Measurements from ENCODE around the gene GPR180.

The GPR180 gene

DNA sequence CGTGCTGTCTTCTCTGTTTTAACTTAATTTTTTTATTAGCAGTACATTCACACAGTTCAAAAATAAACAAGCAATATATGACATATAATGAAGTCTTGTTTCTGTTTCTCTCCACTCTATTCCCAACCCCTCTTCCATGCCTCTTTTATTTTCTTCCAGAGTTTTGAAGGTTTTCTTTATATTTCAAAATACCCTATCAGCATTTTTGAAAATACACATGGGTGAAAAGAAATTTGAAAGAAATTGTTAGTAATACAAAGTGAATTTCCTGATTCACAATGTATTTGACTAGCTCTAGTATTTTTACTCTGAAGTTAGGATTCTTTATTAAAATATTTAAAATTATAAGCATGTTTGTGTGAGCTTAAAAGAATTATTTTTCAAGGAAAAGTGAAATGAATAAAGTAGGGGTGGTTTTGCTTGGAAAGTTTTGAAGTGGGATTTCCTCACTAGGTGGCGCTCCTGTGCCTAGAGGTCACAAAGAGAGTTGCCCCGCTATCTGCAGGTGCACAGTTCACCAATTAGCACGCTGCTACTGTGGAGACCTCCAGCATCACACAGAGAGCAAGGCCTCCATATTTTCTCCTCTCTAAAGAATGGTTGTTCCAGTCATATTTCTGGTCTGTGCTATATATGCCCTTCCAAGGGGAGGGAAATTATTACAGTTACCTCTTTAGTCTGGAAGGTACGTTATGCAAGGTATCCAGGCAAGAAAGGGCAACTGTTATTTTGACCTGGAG lies 73.1 kb downstream of the GPR180 start:
- H2AFZ ChIP-seq (ENCODE audit: low read depth, low read length): no peak overlapping the region
- DNase-seq (peak; percentile 62), ATAC-seq (ENCODE audit: insufficient read depth, low read depth) (peak; percentile 87)

DNA sequence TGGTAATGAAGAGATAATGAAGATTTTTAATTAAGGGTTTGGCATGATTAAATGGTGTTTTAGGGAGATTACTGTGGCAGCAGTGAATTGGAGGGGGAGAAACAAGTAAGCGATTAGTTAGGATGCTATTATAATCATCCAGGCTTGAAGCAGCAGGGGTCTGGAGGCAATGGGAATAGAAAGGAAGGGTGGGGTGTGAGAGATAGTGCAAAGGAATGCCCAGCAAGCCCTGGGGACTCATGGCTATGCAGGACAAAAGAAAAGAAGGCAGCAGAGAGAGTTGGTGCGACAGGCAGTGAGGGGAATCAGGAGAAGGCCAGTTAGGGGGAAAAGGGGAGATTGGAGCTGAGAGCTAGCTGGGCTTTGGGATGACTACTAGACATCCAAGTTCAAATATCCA lies 76.1 kb downstream of the GPR180 start:
- Histone ChIP-seq H3K9ac (ENCODE audit: low read depth, low read length) (no peak overlapping the region), H3K79me2 (ENCODE audit: insufficient read depth, low read length) (no peaks in the 10 kb centered on the region), H3K27me3 (ENCODE audit: insufficient read depth, low read length, poor library complexity) (peaks cover 2% of the 10 kb centered on the region), H3K4me1 (ENCODE audit: insufficient read depth, low read length) (no peaks in the 10 kb centered on the region), H3K4me3 (ENCODE audit: low read depth in 1 of 2, low read length in 2 of 2) (no peak overlapping the region), H4K20me1 (ENCODE audit: insufficient read depth, low read length) (no peaks in the 10 kb centered on the region), H3K36me3 (ENCODE audit: insufficient read depth, low read length) (no peaks in the 10 kb centered on the region), H3K4me2 (ENCODE audit: insufficient read depth, low read length) (no peak overlapping the region), H2AFZ (ENCODE audit: low read depth, low read length) (no peak overlapping the region), H3K9me3 (ENCODE audit: insufficient read depth, low read length, severe bottlenecking) (no peaks in the 10 kb centered on the region), H3K27ac (ENCODE audit: low read length) (no peak overlapping the region)
- DNase-seq: no peak
- TF ChIP-seq, protein P1, sequence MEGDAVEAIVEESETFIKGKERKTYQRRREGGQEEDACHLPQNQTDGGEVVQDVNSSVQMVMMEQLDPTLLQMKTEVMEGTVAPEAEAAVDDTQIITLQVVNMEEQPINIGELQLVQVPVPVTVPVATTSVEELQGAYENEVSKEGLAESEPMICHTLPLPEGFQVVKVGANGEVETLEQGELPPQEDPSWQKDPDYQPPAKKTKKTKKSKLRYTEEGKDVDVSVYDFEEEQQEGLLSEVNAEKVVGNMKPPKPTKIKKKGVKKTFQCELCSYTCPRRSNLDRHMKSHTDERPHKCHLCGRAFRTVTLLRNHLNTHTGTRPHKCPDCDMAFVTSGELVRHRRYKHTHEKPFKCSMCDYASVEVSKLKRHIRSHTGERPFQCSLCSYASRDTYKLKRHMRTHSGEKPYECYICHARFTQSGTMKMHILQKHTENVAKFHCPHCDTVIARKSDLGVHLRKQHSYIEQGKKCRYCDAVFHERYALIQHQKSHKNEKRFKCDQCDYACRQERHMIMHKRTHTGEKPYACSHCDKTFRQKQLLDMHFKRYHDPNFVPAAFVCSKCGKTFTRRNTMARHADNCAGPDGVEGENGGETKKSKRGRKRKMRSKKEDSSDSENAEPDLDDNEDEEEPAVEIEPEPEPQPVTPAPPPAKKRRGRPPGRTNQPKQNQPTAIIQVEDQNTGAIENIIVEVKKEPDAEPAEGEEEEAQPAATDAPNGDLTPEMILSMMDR (IDR thresholded peaks at IDR 0.05; ENCODE audit: borderline replicate concordance, extremely low read depth, low read length, poor library complexity, severe bottlenecking): no peak
- no peak for TF ChIP-seq EZH2 (IDR thresholded peaks at IDR 0.05; ENCODE audit: borderline replicate concordance, low read depth, low read length, severe bottlenecking)
- no peak for ATAC-seq (ENCODE audit: insufficient read depth, low read depth)

More for the DNA sequence above, 73.1 kb downstream of the GPR180 start:
- Histone ChIP-seq H3K4me2 (ENCODE audit: insufficient read depth, low read length) (no peak overlapping the region), H3K79me2 (ENCODE audit: insufficient read depth, low read length) (no peaks in the 10 kb centered on the region), H3K9me3 (ENCODE audit: insufficient read depth, low read length, severe bottlenecking) (no peaks in the 10 kb centered on the region), H4K20me1 (ENCODE audit: insufficient read depth, low read length) (no peaks in the 10 kb centered on the region), H3K27me3 (ENCODE audit: insufficient read depth, low read length, poor library complexity) (peaks cover 2% of the 10 kb centered on the region), H3K36me3 (ENCODE audit: insufficient read depth, low read length) (no peaks in the 10 kb centered on the region), H3K27ac (ENCODE audit: low read length) (no peak overlapping the region), H3K4me3 (ENCODE audit: low read depth in 1 of 2, low read length in 2 of 2) (no peak overlapping the region), H3K9ac (ENCODE audit: low read depth, low read length) (no peak overlapping the region), H3K4me1 (ENCODE audit: insufficient read depth, low read length) (no peaks in the 10 kb centered on the region)
- TF ChIP-seq, protein P1 (IDR thresholded peaks at IDR 0.05; ENCODE audit: borderline replicate concordance, extremely low read depth, low read length, poor library complexity, severe bottlenecking): peak; percentile 74
- no peak for TF ChIP-seq EZH2 (IDR thresholded peaks at IDR 0.05; ENCODE audit: borderline replicate concordance, low read depth, low read length, severe bottlenecking)

DNA sequence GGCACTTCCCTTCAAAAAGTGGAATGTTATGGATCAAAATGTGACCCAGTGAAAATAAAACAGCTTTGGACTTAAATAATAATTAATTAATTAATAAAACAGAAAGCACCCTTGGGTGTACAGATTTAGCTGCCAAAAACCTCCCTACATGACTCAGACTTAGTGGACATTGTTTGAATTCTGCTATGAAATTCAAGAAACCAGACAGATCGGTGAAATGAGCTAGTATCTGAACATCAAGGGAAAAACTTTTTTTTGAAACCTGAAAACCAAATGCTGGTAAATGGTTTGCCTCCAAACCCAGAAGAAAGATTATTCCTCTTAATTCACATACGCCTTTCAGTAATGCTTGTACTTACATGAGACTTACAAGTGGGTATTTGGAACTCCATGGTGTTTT lies 77.2 kb downstream of the GPR180 start:
- Histone ChIP-seq H3K9me3 (ENCODE audit: insufficient read depth, low read length, severe bottlenecking) (no peaks in the 10 kb centered on the region), H3K79me2 (ENCODE audit: insufficient read depth, low read length) (no peaks in the 10 kb centered on the region), H3K9ac (ENCODE audit: low read depth, low read length) (no peak overlapping the region), H3K4me1 (ENCODE audit: insufficient read depth, low read length) (no peaks in the 10 kb centered on the region), H3K27me3 (ENCODE audit: insufficient read depth, low read length, poor library complexity) (peaks cover 2% of the 10 kb centered on the region), H3K27ac (ENCODE audit: low read length) (no peak overlapping the region), H3K36me3 (ENCODE audit: insufficient read depth, low read length) (no peaks in the 10 kb centered on the region), H3K4me2 (ENCODE audit: insufficient read depth, low read length) (no peak overlapping the region), H4K20me1 (ENCODE audit: insufficient read depth, low read length) (no peaks in the 10 kb centered on the region), H3K4me3 (ENCODE audit: low read depth in 1 of 2, low read length in 2 of 2) (no peak overlapping the region), H2AFZ (ENCODE audit: low read depth, low read length) (no peak overlapping the region)
- DNase-seq: no peak
- ATAC-seq (ENCODE audit: insufficient read depth, low read depth): no peak
- TF ChIP-seq, protein P1 (IDR thresholded peaks at IDR 0.05; ENCODE audit: borderline replicate concordance, extremely low read depth, low read length, poor library complexity, severe bottlenecking): no peak
- TF ChIP-seq EZH2 (IDR thresholded peaks at IDR 0.05; ENCODE audit: borderline replicate concordance, low read depth, low read length, severe bottlenecking): no peak
